ENCODE results near the gene TRIM47.

DNA sequence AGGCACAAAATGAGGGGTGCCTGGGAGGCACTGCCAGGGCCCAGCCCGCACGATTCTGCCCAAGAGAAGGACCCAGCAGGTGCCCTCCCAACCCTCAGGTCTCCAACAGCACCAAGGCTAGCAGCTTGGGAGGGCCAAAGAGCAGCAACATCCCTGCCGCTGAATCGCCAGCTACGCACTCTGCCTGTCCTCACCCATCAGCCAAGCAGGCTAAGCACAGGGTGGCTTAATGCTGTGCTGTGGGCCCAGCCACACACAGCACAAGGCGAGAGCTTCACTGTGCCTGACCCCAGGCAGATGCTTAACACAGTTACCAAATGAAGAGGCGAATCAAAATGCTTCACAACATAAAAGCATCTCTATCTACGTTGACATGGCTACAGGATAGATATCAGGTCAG, 36.9 kb upstream of the TRIM47 start:
- TF ChIP-seq, protein P1, sequence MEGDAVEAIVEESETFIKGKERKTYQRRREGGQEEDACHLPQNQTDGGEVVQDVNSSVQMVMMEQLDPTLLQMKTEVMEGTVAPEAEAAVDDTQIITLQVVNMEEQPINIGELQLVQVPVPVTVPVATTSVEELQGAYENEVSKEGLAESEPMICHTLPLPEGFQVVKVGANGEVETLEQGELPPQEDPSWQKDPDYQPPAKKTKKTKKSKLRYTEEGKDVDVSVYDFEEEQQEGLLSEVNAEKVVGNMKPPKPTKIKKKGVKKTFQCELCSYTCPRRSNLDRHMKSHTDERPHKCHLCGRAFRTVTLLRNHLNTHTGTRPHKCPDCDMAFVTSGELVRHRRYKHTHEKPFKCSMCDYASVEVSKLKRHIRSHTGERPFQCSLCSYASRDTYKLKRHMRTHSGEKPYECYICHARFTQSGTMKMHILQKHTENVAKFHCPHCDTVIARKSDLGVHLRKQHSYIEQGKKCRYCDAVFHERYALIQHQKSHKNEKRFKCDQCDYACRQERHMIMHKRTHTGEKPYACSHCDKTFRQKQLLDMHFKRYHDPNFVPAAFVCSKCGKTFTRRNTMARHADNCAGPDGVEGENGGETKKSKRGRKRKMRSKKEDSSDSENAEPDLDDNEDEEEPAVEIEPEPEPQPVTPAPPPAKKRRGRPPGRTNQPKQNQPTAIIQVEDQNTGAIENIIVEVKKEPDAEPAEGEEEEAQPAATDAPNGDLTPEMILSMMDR (conservative IDR thresholded peaks at IDR 0.05; ENCODE audit: low read length), result no peak
- TF ChIP-seq EZH2phosphoT487 (IDR thresholded peaks at IDR 0.05; ENCODE audit: borderline replicate concordance, low read depth, low read length), result no peak
